RKO (cell line): ENCODE measurements around the gene ARSJ.

Experiments
- DNase-seq: peaks from one replicate; pipeline ENCODE4 v3.0.0-alpha.2; 2016; ENCODE audit warnings: low spot score

ARSJ gene

GRCh38 chr4:113987382-113987941 is 8.0 kb upstream of the ARSJ start:
- DNase-seq = no peak

- DNase-seq = no peak
Observed at GRCh38 chr4:113982181-113982580, 2.7 kb upstream of the ARSJ start.

- DNase-seq = no peak
Observed at GRCh38 chr4:113981591-113981990, 2.1 kb upstream of the ARSJ start.

GRCh38 chr4:113979905-113980615 is 613 bp upstream of the ARSJ start:
- DNase-seq = peak; percentile 30

- DNase-seq = peak; percentile 41
Observed at GRCh38 chr4:113978561-113979147, 793 bp downstream of the ARSJ start.

- no peak for DNase-seq
Observed at GRCh38 chr4:113978105-113978504, 1.3 kb downstream of the ARSJ start.

- peak; percentile 49 for DNase-seq
Observed at GRCh38 chr4:113977526-113977855, 2.0 kb downstream of the ARSJ start.

GRCh38 chr4:113976741-113977525 is 2.5 kb downstream of the ARSJ start:
- DNase-seq = peak; percentile 47

GRCh38 chr4:113975578-113975977 is 3.9 kb downstream of the ARSJ start:
- no peak for DNase-seq

GRCh38 chr4:113974467-113974866 is 5.0 kb downstream of the ARSJ start:
- no peak for DNase-seq

GRCh38 chr4:113973345-113973744 is 6.1 kb downstream of the ARSJ start:
- DNase-seq = no peak

- no peak for DNase-seq
Observed at GRCh38 chr4:113972781-113973180, 6.7 kb downstream of the ARSJ start.

- DNase-seq = no peak
Observed at GRCh38 chr4:113971706-113972360, 7.6 kb downstream of the ARSJ start.

GRCh38 chr4:113969709-113970334 is 9.6 kb downstream of the ARSJ start:
- no peak for DNase-seq

GRCh38 chr4:113968473-113968872 is 11.0 kb downstream of the ARSJ start:
- DNase-seq = no peak

GRCh38 chr4:113967687-113968086 is 11.8 kb downstream of the ARSJ start:
- no peak for DNase-seq

- no peak for DNase-seq
Observed at GRCh38 chr4:113962719-113963265, 16.7 kb downstream of the ARSJ start.

- DNase-seq = no peak
Observed at GRCh38 chr4:113962016-113962347, 17.5 kb downstream of the ARSJ start.

GRCh38 chr4:113960684-113961321 is 18.6 kb downstream of the ARSJ start:
- DNase-seq = no peak

GRCh38 chr4:113959539-113959937 is 19.9 kb downstream of the ARSJ start:
- no peak for DNase-seq
